Breast epithelium (tissue), 4 donors: ENCODE measurements around the gene MSH3. TPM values are rescaled to one million over a fixed set of nuclear protein-coding genes. Genes with fewer than 3 reads are reported as not detected.

Experiments used
- DNase-seq, 2 donors: peaks; one replicate each; pipeline ENCODE4 v3.0.0-alpha.2; 2019; ENCODE audit warnings: low spot score in 2 of 2
- H3K27ac ChIP-seq, 2 donors: fragments of 200-600 bp; sonication (generic) in 1 of 2; one replicate each; pipeline ENCODE4 v1.5.1; 2016 to 2019; ENCODE audit warnings: mild to moderate bottlenecking in 1 of 2
- H3K27me3 ChIP-seq, 2 donors: fragments of 200-600 bp; sonication (generic) in 1 of 2; one replicate each; pipeline versions ENCODE4 v1.5.1 to v1.6.0; 2017 to 2019; ENCODE audit warnings: control low read depth in 1 of 2, mild to moderate bottlenecking in 1 of 2
- H3K36me3 ChIP-seq: fragments of 200-600 bp; one replicate; pipeline ENCODE4 v1.5.1; 2019
- H3K4me1 ChIP-seq, 2 donors: fragments of 200-600 bp; sonication (generic); one replicate each; pipeline ENCODE4 v1.5.1; 2016 to 2019; ENCODE audit warnings: control low read depth in 1 of 2
- H3K4me3 ChIP-seq, 3 donors: fragments of 200-600 bp; sonication (generic); 1 replicate in 2 of 3; 2 replicates in 1 of 3; pipeline ENCODE4 v1.5.1; 2016 to 2019; ENCODE audit warnings: mild to moderate bottlenecking in 3 of 3, moderate library complexity in 2 of 3
- H3K9me3 ChIP-seq, 2 donors: fragments of 200-600 bp; sonication (generic) in 1 of 2; one replicate each; pipeline ENCODE4 v1.5.1; 2016 to 2019; ENCODE audit warnings: control low read depth in 1 of 2
- CTCF ChIP-seq, 3 donors: fragments of 450-650 bp; IDR thresholded peaks; one replicate each; pipeline ENCODE4 v1.5.1; 2016 to 2017; ENCODE audit warnings: antibody characterized with exemption in 3 of 3, mild to moderate bottlenecking in 3 of 3, moderate library complexity in 3 of 3
- POLR2A ChIP-seq: fragments of 450-650 bp; IDR thresholded peaks from one replicate; pipeline ENCODE4 v1.6.1; 2016; ENCODE audit warnings: antibody characterized with exemption, mild to moderate bottlenecking, moderate library complexity
- POLR2AphosphoS5 ChIP-seq, 3 donors: sonication (generic); formaldehyde crosslinking; IDR thresholded peaks; one replicate each; pipeline ENCODE4 v1.6.1; 2017; ENCODE audit warnings: antibody characterized with exemption in 3 of 3
- intact Hi-C: fragments of 100-400 bp; cut with DNase I; formaldehyde crosslinking; loops from one replicate; pipeline ENCODE4 v1.15.1; 2023; ENCODE audit warnings: low total_unique reads
- total RNA-seq, 3 donors: library from RNA; depleted of rRNA; stranded (reverse); fragments of >200 nt; gene quantifications; one replicate each; pipeline ENCODE4 v1.1.0, GENCODE V29; 2016

MSH3 gene
- total RNA-seq, 3 donors from 2014 or later, result 20.0 to 21.4 (median 21.3) TPM

GRCh38 chr5:80711216-80711615 is 56.8 kb downstream of the MSH3 start:
- Histone ChIP-seq H3K36me3 (no peaks in the 10 kb centered on the region), H3K27me3 (no peaks in the 10 kb centered on the region), H3K4me1 (no peaks in the 10 kb centered on the region), H3K9me3 (no peaks in the 10 kb centered on the region), H3K27ac (no peak overlapping the region), H3K4me3 (no peak overlapping the region)
- intact Hi-C loops, result no loop called here
- no peak for TF ChIP-seq POLR2A
- TF ChIP-seq POLR2AphosphoS5 (IDR thresholded peaks at IDR 0.05), result no peak
- TF ChIP-seq CTCF (IDR thresholded peaks at IDR 0.05), result no peak
- DNase-seq, result no peak

- TF ChIP-seq POLR2A (no peak), POLR2AphosphoS5 (IDR thresholded peaks at IDR 0.05) (no peak)
- Histone ChIP-seq H3K27me3 (no peaks in the 10 kb centered on the region), H3K9me3 (no peaks in the 10 kb centered on the region), H3K4me3 (no peak overlapping the region), H3K4me1 (no peaks in the 10 kb centered on the region), H3K36me3 (no peaks in the 10 kb centered on the region), H3K27ac (no peak overlapping the region)
- intact Hi-C loops, result no loop called here
- no peak for DNase-seq
These were observed 57.5 kb downstream of the MSH3 start for GRCh38 chr5:80711938-80712337.

GRCh38 chr5:80712919-80713318 is 58.5 kb downstream of the MSH3 start:
- Histone ChIP-seq H3K36me3 (no peaks in the 10 kb centered on the region), H3K27ac (no peak overlapping the region), H3K27me3 (no peaks in the 10 kb centered on the region), H3K4me3 (no peak overlapping the region), H3K4me1 (no peaks in the 10 kb centered on the region), H3K9me3 (no peaks in the 10 kb centered on the region)
- intact Hi-C loops, result no loop called here
- no peak for DNase-seq
- TF ChIP-seq POLR2A, result no peak

- H3K9me3 ChIP-seq, result no peaks in the 10 kb centered on the region
- no peak overlapping the region for H3K27ac ChIP-seq
- H3K27me3 ChIP-seq, result no peaks in the 10 kb centered on the region
- H3K36me3 ChIP-seq, result no peaks in the 10 kb centered on the region
- DNase-seq, result no peak
- no peaks in the 10 kb centered on the region for H3K4me1 ChIP-seq
- TF ChIP-seq POLR2AphosphoS5 (IDR thresholded peaks at IDR 0.05), result no peak
- TF ChIP-seq CTCF (IDR thresholded peaks at IDR 0.05), result no peak
- TF ChIP-seq POLR2A, result no peak
- no peak overlapping the region for H3K4me3 ChIP-seq
- intact Hi-C loops, result no loop called here
These were observed 59.2 kb downstream of the MSH3 start for GRCh38 chr5:80713631-80714030.

GRCh38 chr5:80714570-80715298 is 60.3 kb downstream of the MSH3 start:
- peaks cover 0 to 6% of the 10 kb centered on the region in 2 donors for H3K9me3 ChIP-seq
- no peak for TF ChIP-seq POLR2AphosphoS5 (IDR thresholded peaks at IDR 0.05)
- TF ChIP-seq CTCF (IDR thresholded peaks at IDR 0.05), result no peak
- no peak for TF ChIP-seq POLR2A
- no peak overlapping the region for H3K27ac ChIP-seq
- H3K36me3 ChIP-seq, result no peaks in the 10 kb centered on the region
- H3K4me1 ChIP-seq, result no peaks in the 10 kb centered on the region
- intact Hi-C loops, result no loop called here
- DNase-seq, result no peak
- no peaks in the 10 kb centered on the region for H3K27me3 ChIP-seq
- no peak overlapping the region for H3K4me3 ChIP-seq

GRCh38 chr5:80715887-80716286 is 61.4 kb downstream of the MSH3 start:
- H3K36me3 ChIP-seq, result no peaks in the 10 kb centered on the region
- intact Hi-C loops, result no loop called here
- H3K27me3 ChIP-seq, result no peaks in the 10 kb centered on the region
- no peak overlapping the region for H3K4me3 ChIP-seq
- TF ChIP-seq POLR2AphosphoS5 (IDR thresholded peaks at IDR 0.05) (no peak), CTCF (IDR thresholded peaks at IDR 0.05) (no peak), POLR2A (no peak)
- no peak overlapping the region for H3K27ac ChIP-seq
- no peaks in the 10 kb centered on the region for H3K4me1 ChIP-seq
- peaks cover 0 to 12% of the 10 kb centered on the region in 2 donors for H3K9me3 ChIP-seq
- no peak for DNase-seq
